Nephron progenitor cell (in vitro differentiated cells): ENCODE data around the gene ELOVL6.
A peak's percentile ranks its signal among the peaks of the same experiment; 100 is the strongest.

Source experiments
- DNase-seq: peaks from one replicate; pipeline ENCODE4 v3.0.0; 2021
- H3K27ac Mint-ChIP-seq: 2 replicates; pipeline ENCODE4 v1.8.0; 2021; ENCODE audit warnings: mild to moderate bottlenecking, moderate library complexity, mixed read lengths
- H3K27me3 Mint-ChIP-seq: 2 replicates; pipeline ENCODE4 v1.8.0; 2021; ENCODE audit warnings: mild to moderate bottlenecking, low read depth, mixed read lengths; ENCODE audit not compliant: poor library complexity
- H3K36me3 Mint-ChIP-seq: 2 replicates; pipeline ENCODE4 v1.8.0; 2021; ENCODE audit warnings: low read depth, mixed read lengths
- H3K4me1 Mint-ChIP-seq: 2 replicates; pipeline ENCODE4 v1.8.0; 2021; ENCODE audit warnings: mixed read lengths
- H3K4me3 Mint-ChIP-seq: 2 replicates; pipeline ENCODE4 v1.8.0; 2021; ENCODE audit warnings: mild to moderate bottlenecking, moderate library complexity, mixed read lengths
- H3K9me3 Mint-ChIP-seq: 2 replicates; pipeline ENCODE4 v1.8.0; 2021; ENCODE audit warnings: mild to moderate bottlenecking, moderate library complexity, mixed read lengths
- CTCF ChIP-seq: fragments of 200-600 bp; sonication (generic); IDR thresholded peaks from 2 replicates; pipeline ENCODE4 v1.5.0; 2021; ENCODE audit warnings: antibody characterized with exemption

Gene ELOVL6

GRCh38 chr4:110075891-110076290, 122.5 kb downstream of the ELOVL6 start:
- DNase-seq, result no peak
- peaks cover 85% of the 10 kb centered on the region for H3K36me3 Mint-ChIP-seq
- peaks cover 39% of the 10 kb centered on the region for H3K9me3 Mint-ChIP-seq
- peaks cover 15% of the 10 kb centered on the region for H3K4me1 Mint-ChIP-seq
- H3K4me3 Mint-ChIP-seq, result no peak overlapping the region
- TF ChIP-seq CTCF, result no peak
- H3K27me3 Mint-ChIP-seq, result no peaks in the 10 kb centered on the region
- no peak overlapping the region for H3K27ac Mint-ChIP-seq

GRCh38 chr4:110075083-110075738, 123.2 kb downstream of the ELOVL6 start:
- TF ChIP-seq CTCF, result no peak
- no peak for DNase-seq
- H3K4me3 Mint-ChIP-seq, result no peak overlapping the region
- no peaks in the 10 kb centered on the region for H3K27me3 Mint-ChIP-seq
- no peak overlapping the region for H3K27ac Mint-ChIP-seq
- H3K36me3 Mint-ChIP-seq, result peaks cover 88% of the 10 kb centered on the region
- H3K4me1 Mint-ChIP-seq, result peaks cover 15% of the 10 kb centered on the region
- H3K9me3 Mint-ChIP-seq, result peaks cover 35% of the 10 kb centered on the region

GRCh38 chr4:110074570-110074969, 123.8 kb downstream of the ELOVL6 start:
- H3K9me3 Mint-ChIP-seq, result peaks cover 32% of the 10 kb centered on the region
- no peak for TF ChIP-seq CTCF

GRCh38 chr4:110073053-110073845, 125.2 kb downstream of the ELOVL6 start:
- peaks cover 15% of the 10 kb centered on the region for H3K4me1 Mint-ChIP-seq
- H3K4me3 Mint-ChIP-seq, result no peak overlapping the region
- H3K9me3 Mint-ChIP-seq, result peaks cover 22% of the 10 kb centered on the region
- no peak for TF ChIP-seq CTCF
- peaks cover 78% of the 10 kb centered on the region for H3K36me3 Mint-ChIP-seq
- no peak for DNase-seq
- peak overlapping the region; percentile 64 for H3K27ac Mint-ChIP-seq
- no peaks in the 10 kb centered on the region for H3K27me3 Mint-ChIP-seq

More at GRCh38 chr4:110074570-110074969, 123.8 kb downstream of the ELOVL6 start:
- H3K27me3 Mint-ChIP-seq, result no peaks in the 10 kb centered on the region
- no peak overlapping the region for H3K27ac Mint-ChIP-seq
- H3K4me3 Mint-ChIP-seq, result no peak overlapping the region
- peaks cover 15% of the 10 kb centered on the region for H3K4me1 Mint-ChIP-seq
- H3K36me3 Mint-ChIP-seq, result peaks cover 86% of the 10 kb centered on the region
- no peak for DNase-seq

GRCh38 chr4:110071466-110071865, 126.9 kb downstream of the ELOVL6 start:
- H3K4me1 Mint-ChIP-seq, result peaks cover 15% of the 10 kb centered on the region
- peaks cover 7% of the 10 kb centered on the region for H3K9me3 Mint-ChIP-seq
- H3K4me3 Mint-ChIP-seq, result no peak overlapping the region
- no peak for TF ChIP-seq CTCF
- H3K27ac Mint-ChIP-seq, result peak overlapping the region; percentile 63
- H3K36me3 Mint-ChIP-seq, result peaks cover 76% of the 10 kb centered on the region
- no peak for DNase-seq
- no peaks in the 10 kb centered on the region for H3K27me3 Mint-ChIP-seq
